Measurements from ENCODE around the gene ELMO3. TPM values are rescaled to one million over a fixed set of nuclear protein-coding genes. Genes with fewer than 3 reads are reported as not detected.

ELMO3 gene
- total RNA-seq, 4 donors from 2014 or later = 0.09 to 0.55 (median 0.29) TPM

DNA sequence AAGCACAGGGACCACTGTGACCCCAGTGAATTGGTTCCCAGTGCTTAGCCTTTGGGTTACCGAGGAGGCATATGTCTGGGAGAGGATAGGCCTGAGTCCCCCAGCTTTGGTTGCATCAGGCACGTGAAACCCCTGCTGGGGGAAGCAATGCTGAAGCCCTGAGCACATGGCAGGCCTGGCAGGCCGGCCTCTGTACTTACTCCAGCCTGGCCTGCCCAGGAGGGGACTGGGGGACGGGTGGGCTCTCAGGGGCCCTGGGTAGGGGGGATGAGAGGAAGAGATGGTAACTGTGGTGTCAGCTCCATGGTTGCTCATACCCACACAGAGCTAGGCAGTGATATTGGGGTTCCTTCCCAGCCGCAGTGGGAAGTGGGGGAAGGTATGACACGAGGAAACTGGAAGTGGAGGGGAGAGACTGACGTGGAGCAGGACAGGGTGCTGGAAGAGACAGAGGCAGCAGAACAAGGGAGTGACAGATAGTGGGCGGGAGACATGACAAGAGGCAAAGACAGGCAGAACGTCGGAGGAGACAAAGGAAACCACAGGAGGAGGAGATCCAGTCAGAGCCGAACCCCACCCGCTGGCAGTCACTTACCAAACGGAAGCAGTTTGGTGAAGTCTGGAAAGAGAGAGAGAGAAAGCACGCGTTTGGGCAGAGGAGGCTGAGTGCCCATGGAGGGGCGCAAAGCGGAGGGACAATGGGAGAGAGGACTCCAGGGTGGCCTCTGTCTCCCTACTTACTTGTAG lies 37.1 kb downstream of the ELMO3 start:
- intact Hi-C loops (cut with DNase I; ENCODE audit: low total_unique reads) = no loop called here
- peak overlapping the region; percentile 18 to 99 (median 95) for H3K27ac ChIP-seq
- H3K27me3 ChIP-seq = no peaks in the 10 kb centered on the region

DNA sequence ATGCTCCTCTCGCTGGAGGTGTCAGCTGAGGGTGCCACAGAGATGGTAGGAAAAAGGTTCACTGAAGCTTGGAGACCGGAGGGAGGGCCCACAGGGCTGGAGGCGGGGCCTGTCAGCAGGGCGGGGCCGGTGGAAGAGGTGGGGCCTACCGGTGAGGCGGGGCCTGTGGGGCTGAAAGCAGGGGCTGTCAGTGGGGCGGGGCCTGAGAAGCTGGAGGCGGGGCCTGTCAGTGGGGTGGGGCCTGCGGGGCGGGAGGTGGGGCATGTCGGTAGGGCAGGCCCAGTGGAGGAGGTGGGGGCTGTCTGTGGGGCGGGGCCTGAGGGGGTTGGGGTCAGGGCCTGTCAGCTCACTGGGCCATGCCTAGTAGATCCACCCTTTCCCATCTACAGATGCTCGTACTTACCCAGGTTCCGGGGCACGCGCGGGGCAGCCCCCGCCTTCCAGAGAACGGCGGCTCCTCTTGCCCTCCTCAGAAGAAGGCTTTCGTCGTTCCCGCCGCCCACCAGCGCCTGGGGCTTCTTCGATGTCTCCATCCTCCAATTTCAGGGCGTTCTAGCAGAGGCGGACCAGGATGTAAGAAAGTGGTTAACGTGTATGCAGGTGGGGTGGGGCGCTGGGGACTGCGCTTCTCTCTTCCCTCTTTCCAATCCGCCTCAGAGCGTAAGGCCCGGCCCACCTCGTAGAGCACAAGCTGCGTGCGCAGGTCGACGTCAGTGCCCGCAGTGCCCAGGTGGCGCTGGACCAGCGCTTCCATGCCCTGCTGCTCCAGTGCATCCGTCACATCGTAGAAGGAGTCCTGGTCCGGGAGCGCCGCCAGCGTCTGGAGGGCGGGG lies 37.8 kb downstream of the ELMO3 start:
- DNase-seq = peak; percentile 43 to 82
- in situ Hi-C loops (cut with MboI; ENCODE audit: low sequenced_read_pairs in 4 of 4) = no loop called here

More for the DNA sequence above, 37.1 kb downstream of the ELMO3 start:
- H3K36me3 ChIP-seq = peaks cover 0 to 82% of the 10 kb centered on the region in 2 donors
- TF ChIP-seq POLR2A (IDR thresholded peaks at IDR 0.05) = no peak
- TF ChIP-seq, protein P1, sequence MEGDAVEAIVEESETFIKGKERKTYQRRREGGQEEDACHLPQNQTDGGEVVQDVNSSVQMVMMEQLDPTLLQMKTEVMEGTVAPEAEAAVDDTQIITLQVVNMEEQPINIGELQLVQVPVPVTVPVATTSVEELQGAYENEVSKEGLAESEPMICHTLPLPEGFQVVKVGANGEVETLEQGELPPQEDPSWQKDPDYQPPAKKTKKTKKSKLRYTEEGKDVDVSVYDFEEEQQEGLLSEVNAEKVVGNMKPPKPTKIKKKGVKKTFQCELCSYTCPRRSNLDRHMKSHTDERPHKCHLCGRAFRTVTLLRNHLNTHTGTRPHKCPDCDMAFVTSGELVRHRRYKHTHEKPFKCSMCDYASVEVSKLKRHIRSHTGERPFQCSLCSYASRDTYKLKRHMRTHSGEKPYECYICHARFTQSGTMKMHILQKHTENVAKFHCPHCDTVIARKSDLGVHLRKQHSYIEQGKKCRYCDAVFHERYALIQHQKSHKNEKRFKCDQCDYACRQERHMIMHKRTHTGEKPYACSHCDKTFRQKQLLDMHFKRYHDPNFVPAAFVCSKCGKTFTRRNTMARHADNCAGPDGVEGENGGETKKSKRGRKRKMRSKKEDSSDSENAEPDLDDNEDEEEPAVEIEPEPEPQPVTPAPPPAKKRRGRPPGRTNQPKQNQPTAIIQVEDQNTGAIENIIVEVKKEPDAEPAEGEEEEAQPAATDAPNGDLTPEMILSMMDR (IDR thresholded peaks at IDR 0.05 in 4 of 5, conservative IDR thresholded peaks at IDR 0.05 in 1 of 5) = no peak
- DNase-seq (no peak), ATAC-seq (no peak)
- no peak overlapping the region for H3K4me3 ChIP-seq
- H3K4me1 ChIP-seq = peaks cover 26 to 28% of the 10 kb centered on the region in 2 donors
- no peaks in the 10 kb centered on the region for H3K9me3 ChIP-seq
- in situ Hi-C loops (cut with MboI; ENCODE audit: low sequenced_read_pairs in 4 of 4) = no loop called here

DNA sequence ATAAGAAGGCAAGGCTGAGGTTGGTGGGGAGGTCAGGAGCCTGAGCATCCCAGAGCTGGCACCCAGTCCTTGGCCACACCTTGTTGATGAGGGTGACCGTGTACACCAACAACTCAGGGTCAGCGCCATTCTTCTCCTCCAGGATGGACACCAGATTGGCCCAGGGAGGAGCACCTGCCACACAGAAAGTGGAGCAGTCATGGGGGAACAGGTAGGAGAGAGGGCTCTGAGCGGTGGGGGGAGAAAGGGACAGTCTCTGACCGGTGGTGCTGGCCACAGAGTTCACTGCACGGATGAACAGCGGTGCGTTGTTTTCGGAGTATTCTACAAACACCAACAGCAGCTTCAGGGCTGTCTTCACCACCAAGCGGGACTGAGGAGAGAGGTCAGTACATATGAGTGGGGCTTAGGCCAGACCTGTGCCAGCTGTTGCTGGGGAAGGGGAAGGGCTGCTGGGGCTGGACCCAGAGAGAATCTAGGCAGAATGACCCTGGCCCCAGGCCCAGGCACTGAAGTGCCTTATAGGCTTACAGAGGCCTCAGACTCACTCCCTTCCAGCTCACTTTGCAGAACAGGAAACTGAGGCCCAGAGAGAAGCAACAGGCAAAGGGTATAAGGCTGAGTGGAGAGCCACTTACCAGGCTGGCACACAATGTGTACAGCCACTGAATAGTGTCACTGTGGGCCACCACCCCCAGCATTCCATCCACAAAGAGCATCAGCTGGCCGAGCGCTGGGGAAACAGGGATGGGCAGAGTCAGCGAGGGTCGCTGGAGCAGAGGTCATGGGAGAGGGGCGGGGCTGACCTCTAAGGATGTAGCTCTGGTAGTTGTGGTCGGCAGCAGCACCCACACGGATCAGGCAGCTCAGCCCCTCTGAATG lies 38.7 kb downstream of the ELMO3 start:
- in situ Hi-C loops (cut with MboI; ENCODE audit: low sequenced_read_pairs in 4 of 4) = no loop called here
- H3K9me3 ChIP-seq = no peaks in the 10 kb centered on the region
- H3K36me3 ChIP-seq = peaks cover 0 to 71% of the 10 kb centered on the region in 2 donors
- H3K4me3 ChIP-seq = no peak overlapping the region
- intact Hi-C loops (cut with DNase I; ENCODE audit: low total_unique reads) = no loop called here
- peaks cover 43 to 44% of the 10 kb centered on the region in 2 donors for H3K4me1 ChIP-seq
- TF ChIP-seq, protein P1 (IDR thresholded peaks at IDR 0.05 in 4 of 5, conservative IDR thresholded peaks at IDR 0.05 in 1 of 5) = no peak
- TF ChIP-seq POLR2A (IDR thresholded peaks at IDR 0.05) = no peak
- ATAC-seq (no peak), DNase-seq (no peak)
- H3K27me3 ChIP-seq = no peaks in the 10 kb centered on the region
- H3K27ac ChIP-seq = peak overlapping the region; percentile 94 to 99 (median 98)

More for the DNA sequence above, 37.8 kb downstream of the ELMO3 start:
- no peak overlapping the region for H3K4me3 ChIP-seq
- intact Hi-C loops (cut with DNase I; ENCODE audit: low total_unique reads) = no loop called here
- no peaks in the 10 kb centered on the region for H3K9me3 ChIP-seq
- peaks cover 34 to 35% of the 10 kb centered on the region in 2 donors for H3K4me1 ChIP-seq
- peaks cover 0 to 74% of the 10 kb centered on the region in 2 donors for H3K36me3 ChIP-seq
- TF ChIP-seq POLR2A (IDR thresholded peaks at IDR 0.05) = no peak
- TF ChIP-seq, protein P1 (IDR thresholded peaks at IDR 0.05 in 4 of 5, conservative IDR thresholded peaks at IDR 0.05 in 1 of 5) = no peak
- H3K27ac ChIP-seq = peak overlapping the region; percentile 94 to 99 (median 98)
- H3K27me3 ChIP-seq = no peaks in the 10 kb centered on the region
- peak in 1 of 2 donors; percentile 18 for ATAC-seq

DNA sequence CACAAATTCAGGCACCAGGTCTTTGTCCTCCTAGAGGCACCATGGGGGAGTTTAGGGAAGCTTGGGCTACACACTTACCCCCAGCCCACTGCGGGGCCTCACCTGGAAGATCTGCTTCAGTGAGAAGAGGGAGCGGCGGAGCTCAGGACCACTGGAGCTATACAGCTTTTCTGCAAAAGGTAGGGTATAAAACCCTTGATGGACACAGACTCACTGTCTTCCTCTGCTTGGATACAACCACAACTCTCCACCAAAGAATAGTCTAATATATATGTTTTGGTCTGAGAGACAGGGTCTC lies 39.3 kb downstream of the ELMO3 start:
- intact Hi-C loops (cut with DNase I; ENCODE audit: low total_unique reads) = no loop called here
- peaks cover 0 to 65% of the 10 kb centered on the region in 2 donors for H3K36me3 ChIP-seq
- H3K27ac ChIP-seq = peak overlapping the region; percentile 94 to 99 (median 98)
- TF ChIP-seq POLR2A (IDR thresholded peaks at IDR 0.05) = no peak
- TF ChIP-seq, protein P1 (IDR thresholded peaks at IDR 0.05 in 4 of 5, conservative IDR thresholded peaks at IDR 0.05 in 1 of 5) = no peak
- H3K27me3 ChIP-seq = no peaks in the 10 kb centered on the region
- H3K4me1 ChIP-seq = peaks cover 49 to 50% of the 10 kb centered on the region in 2 donors
- in situ Hi-C loops (cut with MboI; ENCODE audit: low sequenced_read_pairs in 4 of 4) = no loop called here
- DNase-seq (no peak), ATAC-seq (no peak)
- no peaks in the 10 kb centered on the region for H3K9me3 ChIP-seq
- no peak overlapping the region for H3K4me3 ChIP-seq
